Measurements from ENCODE around the gene KRTAP10-1. TPM values are rescaled to one million over a fixed set of nuclear protein-coding genes. Genes with fewer than 3 reads are reported as not detected.

The KRTAP10-1 gene
- total and polyA plus RNA-seq, 2 of the 8 experiments (the other 6 are each of a cell fraction or from before 2014, with no cell fraction given): 0.08 TPM; not detected in 1

GRCh38 chr21:44499211-44499560, 40.8 kb downstream of the KRTAP10-1 start:
- POLR2A ChIA-PET (ENCODE audit: partially characterized antibody): no interaction called here
- no peak overlapping the region for H3K4me2 ChIP-seq (ENCODE audit: insufficient read depth in 1 of 2, low read depth in 2 of 2, low read length in 2 of 2)
- H4K91ac ChIP-seq (replicated peaks; ENCODE audit: insufficient read length, low read length): no peak overlapping the region
- no peak overlapping the region for H2AK5ac ChIP-seq (ENCODE audit: low read depth, low read length)
- H3K36me3 ChIP-seq (ENCODE audit: control insufficient read depth in 2 of 4, insufficient read depth in 4 of 4, low read length in 3 of 4): 0 out of 8 replicates have a peak, but pooled peaks cover 0 to 2% (median 0%) of the 10 kb centered on the region in 4 experiments
- FAIRE-seq: no peak
- no peak overlapping the region for H2BK12ac ChIP-seq (ENCODE audit: low read depth, low read length)
- no peak overlapping the region for H3K9ac ChIP-seq (replicated peaks in 1 of 4; ENCODE audit: extremely low read depth in 1 of 4, low read depth in 3 of 4, low read length in 3 of 4)
- WGBS, 2 experiments (ENCODE audit: extremely low coverage in 1 of 2, insufficient coverage in 1 of 2, insufficient read length in 1 of 2, insufficient replicate concordance in 2 of 2, low coverage in 1 of 2, low lambda C conversion rate in 2 of 2, missing lambda C conversion rate in 1 of 2): 92% methylated on average over 18 of the region's 18 CpGs; no CpG with 5 or more reads in 1 of the 2 experiments
- peaks cover 0 to 18% (median 8%) of the 10 kb centered on the region in 4 experiments; a peak in 5 of 7 replicates for H3K4me1 ChIP-seq (replicated peaks in 1 of 4; ENCODE audit: control insufficient read depth in 3 of 4, insufficient read depth in 4 of 4, low read length in 3 of 4)
- no peak for TF ChIP-seq HDAC6 (IDR thresholded peaks at IDR 0.05; ENCODE audit: low read depth, low read length)
- no peak for TF ChIP-seq FOSL1 (IDR thresholded peaks at IDR 0.05; ENCODE audit: insufficient read depth, low read depth, low read length)
- no peak for TF ChIP-seq USF2 (IDR thresholded peaks at IDR 0.05; ENCODE audit: low read length)
- TF ChIP-seq CEBPB (IDR thresholded peaks at IDR 0.05; ENCODE audit: low read depth, low read length): no peak
- TF ChIP-seq SP2 (IDR thresholded peaks at IDR 0.05; ENCODE audit: low read length): no peak
- TF ChIP-seq POLR2A (IDR thresholded peaks at IDR 0.05; ENCODE audit: control extremely low read depth in 1 of 2, low read depth in 2 of 2, low read length in 2 of 2): no peak
- no peak for TF ChIP-seq PHF8 (conservative IDR thresholded peaks at IDR 0.05; ENCODE audit: low read depth, low read length)
- no peak for TF ChIP-seq SIN3A (conservative IDR thresholded peaks at IDR 0.05 in 1 of 2, IDR thresholded peaks at IDR 0.05 in 1 of 2; ENCODE audit: low read depth in 1 of 2, low read length in 2 of 2)
- no peak overlapping the region for H3K4ac ChIP-seq (replicated peaks; ENCODE audit: insufficient read length, low read depth, low read length)
- H3K23ac ChIP-seq (ENCODE audit: insufficient read length): no peak overlapping the region
- no peaks in the 10 kb centered on the region for H3K23me2 ChIP-seq (ENCODE audit: low read depth, low read length)
- H4K8ac ChIP-seq (ENCODE audit: extremely low read depth, insufficient read depth, low read length): no peak overlapping the region
- no peak overlapping the region for H3K56ac ChIP-seq (replicated peaks; ENCODE audit: insufficient read length, low read depth, low read length)
- no peak overlapping the region for H2AFZ ChIP-seq (ENCODE audit: low read length)
- no peak overlapping the region for H2BK20ac ChIP-seq (ENCODE audit: low read length)
- H3K79me1 ChIP-seq (ENCODE audit: low read depth, low read length): no peaks in the 10 kb centered on the region; the same call in 1 of the 2 replicates
- no peak overlapping the region for H3K18ac ChIP-seq (ENCODE audit: extremely low read depth, low read length)
- no peak overlapping the region for H2BK120ac ChIP-seq (replicated peaks; ENCODE audit: low read depth, low read length)
- no peak overlapping the region for H4K5ac ChIP-seq (ENCODE audit: insufficient read length, low read depth, low read length)
- no peaks in the 10 kb centered on the region; a peak in 1 of 7 replicates for H3K27me3 ChIP-seq (replicated peaks in 1 of 4; ENCODE audit: control insufficient read depth in 3 of 4, extremely low read depth in 1 of 4, insufficient read depth in 3 of 4, low read length in 3 of 4)
- no peaks in the 10 kb centered on the region for H3K79me2 ChIP-seq (ENCODE audit: control insufficient read depth in 1 of 2, insufficient read depth in 2 of 2, low read length in 2 of 2)
- DNase-seq (ENCODE audit: low read depth in 1 of 2, low spot score in 2 of 2): no peak
- no peak overlapping the region for H3K27ac ChIP-seq (ENCODE audit: low read depth, low read length)
- CTCF ChIA-PET (ENCODE audit: partially characterized antibody): interaction anchor here (1.0 to 1.6 kb wide), 2 partner anchors 10 to 294 kb away, joined by 3 read pairs; no protein-coding TSS in a partner anchor
- H4K20me1 ChIP-seq (replicated peaks in 1 of 2; ENCODE audit: control insufficient read depth in 1 of 2, insufficient read depth in 2 of 2, low read length in 2 of 2): no peaks in the 10 kb centered on the region
- H3K14ac ChIP-seq (ENCODE audit: insufficient read length): no peak overlapping the region
- H3K9me3 ChIP-seq (ENCODE audit: insufficient read depth in 2 of 2, low read depth in 1 of 2, low read length in 1 of 2): no peaks in the 10 kb centered on the region
- no peak overlapping the region for H2BK15ac ChIP-seq (ENCODE audit: low read length)
- no peak overlapping the region for H3K4me3 ChIP-seq (ENCODE audit: extremely low read depth in 1 of 4, insufficient read depth in 2 of 4, low read depth in 3 of 4, low read length in 4 of 4)
- H2BK5ac ChIP-seq (ENCODE audit: low read depth, low read length): no peak overlapping the region

Data from H1 (cell line).